Activated CD8-positive, alpha-beta T cell treated with anti-CD3 and anti-CD28 coated beads for 36 hours (primary cell): ENCODE measurements around the gene ANKS1B. TPM values are rescaled to one million over a fixed set of nuclear protein-coding genes. Genes with fewer than 3 reads are reported as not detected.

Source experiments
- ATAC-seq: fragments of 200-7000 bp; cut with Tn5 transposase; one replicate; pipeline ENCODE4 v1.10.0; 2021; ENCODE audit warnings: mild to moderate bottlenecking, moderate library complexity
- CTCF ChIA-PET: fragments of 350-600 bp; sonication (Branson Sonifier 250); formaldehyde crosslinking; loops from one replicate; lab custom pipeline; 2021; ENCODE audit warnings: antibody characterized with exemption; lab: Charles Lee
- POLR2A ChIA-PET: fragments of 350-600 bp; sonication (Branson Sonifier 250); formaldehyde crosslinking; loops from one replicate; lab custom pipeline; 2021; ENCODE audit warnings: antibody characterized with exemption; lab: Charles Lee
- DNase-seq: peaks from one replicate; pipeline ENCODE4 v3.0.0-alpha.2; 2020
- H3K27ac Mint-ChIP-seq: one replicate; pipeline ENCODE4 v1.8.0; 2021; ENCODE audit warnings: mild to moderate bottlenecking, mixed read lengths
- H3K27me3 Mint-ChIP-seq: one replicate; pipeline ENCODE4 v1.8.0; 2021; ENCODE audit warnings: mixed read lengths
- H3K36me3 Mint-ChIP-seq: one replicate; pipeline ENCODE4 v1.8.0; 2021; ENCODE audit warnings: low read depth, mixed read lengths
- H3K4me1 Mint-ChIP-seq: one replicate; pipeline ENCODE4 v1.8.0; 2021; ENCODE audit warnings: low read depth, mixed read lengths
- H3K4me3 Mint-ChIP-seq: one replicate; pipeline ENCODE4 v1.8.0; 2021; ENCODE audit warnings: mild to moderate bottlenecking, moderate library complexity, mixed read lengths
- H3K9me3 Mint-ChIP-seq: one replicate; pipeline ENCODE4 v1.8.0; 2021; ENCODE audit warnings: mixed read lengths
- intact Hi-C: fragments of 100-400 bp; cut with micrococcal nuclease; formaldehyde crosslinking; loops from one replicate; pipeline ENCODE4 v1.10.0; 2022
- total RNA-seq, 2 experiments: library from RNA; stranded (reverse); gene quantifications; one replicate each; pipeline ENCODE4 v1.2.3, GENCODE V29; 2021
- TF ChIP-seq, protein P1 (sequence below): fragments of 200-600 bp; IDR thresholded peaks from one replicate; pipeline ENCODE4 v1.8.0; 2022; ENCODE audit warnings: antibody characterized with exemption, mild to moderate bottlenecking

ANKS1B gene
- total RNA-seq, 2 experiments from 2014 or later = 0.54 TPM; not detected in 1

DNA sequence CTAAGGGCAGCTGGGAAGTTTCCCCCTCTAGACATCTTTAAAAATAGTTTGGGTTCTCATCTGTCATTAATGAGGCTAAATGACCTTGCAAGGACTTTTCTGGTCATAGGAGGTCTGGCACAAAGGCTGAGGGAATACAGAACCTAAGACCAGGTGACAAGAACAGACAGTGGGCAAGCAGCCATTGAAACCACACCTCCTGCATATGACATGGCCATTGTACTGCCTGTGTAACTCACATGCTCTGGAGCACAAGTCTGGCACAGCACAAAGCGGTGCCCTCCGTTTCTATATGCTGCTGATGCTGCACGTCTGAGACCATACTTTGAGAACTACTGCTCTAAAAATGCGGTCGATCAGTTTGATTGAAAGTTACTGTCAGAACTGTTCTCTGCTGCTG is 1196.3 kb downstream of the ANKS1B start:
- no peaks in the 10 kb centered on the region for H3K36me3 Mint-ChIP-seq
- POLR2A ChIA-PET = no interaction called here
- DNase-seq (no peak), ATAC-seq (no peak)
- intact Hi-C loops = no loop called here
- peaks cover 6% of the 10 kb centered on the region for H3K27me3 Mint-ChIP-seq
- CTCF ChIA-PET = no interaction called here
- TF ChIP-seq, protein P1, sequence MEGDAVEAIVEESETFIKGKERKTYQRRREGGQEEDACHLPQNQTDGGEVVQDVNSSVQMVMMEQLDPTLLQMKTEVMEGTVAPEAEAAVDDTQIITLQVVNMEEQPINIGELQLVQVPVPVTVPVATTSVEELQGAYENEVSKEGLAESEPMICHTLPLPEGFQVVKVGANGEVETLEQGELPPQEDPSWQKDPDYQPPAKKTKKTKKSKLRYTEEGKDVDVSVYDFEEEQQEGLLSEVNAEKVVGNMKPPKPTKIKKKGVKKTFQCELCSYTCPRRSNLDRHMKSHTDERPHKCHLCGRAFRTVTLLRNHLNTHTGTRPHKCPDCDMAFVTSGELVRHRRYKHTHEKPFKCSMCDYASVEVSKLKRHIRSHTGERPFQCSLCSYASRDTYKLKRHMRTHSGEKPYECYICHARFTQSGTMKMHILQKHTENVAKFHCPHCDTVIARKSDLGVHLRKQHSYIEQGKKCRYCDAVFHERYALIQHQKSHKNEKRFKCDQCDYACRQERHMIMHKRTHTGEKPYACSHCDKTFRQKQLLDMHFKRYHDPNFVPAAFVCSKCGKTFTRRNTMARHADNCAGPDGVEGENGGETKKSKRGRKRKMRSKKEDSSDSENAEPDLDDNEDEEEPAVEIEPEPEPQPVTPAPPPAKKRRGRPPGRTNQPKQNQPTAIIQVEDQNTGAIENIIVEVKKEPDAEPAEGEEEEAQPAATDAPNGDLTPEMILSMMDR = no peak
- H3K4me3 Mint-ChIP-seq = no peak overlapping the region
- H3K9me3 Mint-ChIP-seq = no peaks in the 10 kb centered on the region
- no peak overlapping the region for H3K27ac Mint-ChIP-seq
- no peaks in the 10 kb centered on the region for H3K4me1 Mint-ChIP-seq

DNA sequence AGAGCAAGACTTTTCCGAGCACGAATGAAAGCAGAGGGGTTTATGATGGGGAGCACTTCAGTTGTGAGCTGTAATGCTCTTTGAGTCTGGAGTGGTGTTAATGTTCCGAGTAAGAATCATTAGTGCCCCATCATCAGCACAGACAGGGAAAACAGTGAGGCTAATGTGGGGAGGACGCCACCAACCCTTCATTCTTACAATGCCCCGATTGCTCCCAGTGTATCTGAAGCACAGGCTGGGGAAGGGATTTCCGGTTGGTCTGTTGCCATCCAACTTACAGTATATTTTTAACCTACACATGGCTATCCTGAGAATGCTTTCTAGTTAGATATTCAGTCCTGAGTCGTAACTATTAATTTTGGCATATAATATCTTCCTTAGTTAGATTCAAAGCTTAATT is 1198.1 kb downstream of the ANKS1B start:
- peaks cover 6% of the 10 kb centered on the region for H3K27me3 Mint-ChIP-seq
- H3K9me3 Mint-ChIP-seq = no peaks in the 10 kb centered on the region
- intact Hi-C loops = no loop called here
- no peak for ATAC-seq
- no peaks in the 10 kb centered on the region for H3K4me1 Mint-ChIP-seq
- ChIA-PET CTCF (interaction anchor here (1.0 kb wide), 1 partner anchor 136 kb away, joined by 3 read pairs; no protein-coding TSS in a partner anchor), POLR2A (no interaction called here)
- TF ChIP-seq, protein P1 = no peak
- no peak overlapping the region for H3K27ac Mint-ChIP-seq
- no peak overlapping the region for H3K4me3 Mint-ChIP-seq
- H3K36me3 Mint-ChIP-seq = no peaks in the 10 kb centered on the region
- DNase-seq = no peak

DNA sequence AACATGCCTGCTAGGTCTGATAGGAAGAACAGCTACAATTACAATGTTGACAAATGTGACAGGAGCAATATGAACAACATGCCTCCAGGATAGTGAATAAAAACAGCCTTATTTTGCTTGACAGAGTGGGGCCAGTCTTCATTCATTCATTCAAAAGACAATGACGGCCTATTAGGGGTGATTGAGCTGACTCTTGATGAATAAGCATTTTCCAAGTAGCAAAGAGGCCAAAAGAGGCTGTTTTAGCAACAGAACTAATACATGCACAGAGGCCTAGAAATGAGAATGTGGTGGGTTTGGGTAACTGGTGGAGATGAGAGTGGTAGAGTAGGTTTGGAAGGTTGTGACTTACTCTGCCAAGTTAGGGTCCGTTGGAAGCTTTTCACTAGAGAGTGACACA is 1201.3 kb downstream of the ANKS1B start:
- no peaks in the 10 kb centered on the region for H3K4me1 Mint-ChIP-seq
- no peak overlapping the region for H3K4me3 Mint-ChIP-seq
- ATAC-seq (no peak), DNase-seq (no peak)
- H3K36me3 Mint-ChIP-seq = no peaks in the 10 kb centered on the region
- intact Hi-C loops = no loop called here
- ChIA-PET POLR2A (no interaction called here), CTCF (no interaction called here)
- peaks cover 7% of the 10 kb centered on the region for H3K27me3 Mint-ChIP-seq
- no peaks in the 10 kb centered on the region for H3K9me3 Mint-ChIP-seq
- H3K27ac Mint-ChIP-seq = no peak overlapping the region
- TF ChIP-seq, protein P1 = no peak

DNA sequence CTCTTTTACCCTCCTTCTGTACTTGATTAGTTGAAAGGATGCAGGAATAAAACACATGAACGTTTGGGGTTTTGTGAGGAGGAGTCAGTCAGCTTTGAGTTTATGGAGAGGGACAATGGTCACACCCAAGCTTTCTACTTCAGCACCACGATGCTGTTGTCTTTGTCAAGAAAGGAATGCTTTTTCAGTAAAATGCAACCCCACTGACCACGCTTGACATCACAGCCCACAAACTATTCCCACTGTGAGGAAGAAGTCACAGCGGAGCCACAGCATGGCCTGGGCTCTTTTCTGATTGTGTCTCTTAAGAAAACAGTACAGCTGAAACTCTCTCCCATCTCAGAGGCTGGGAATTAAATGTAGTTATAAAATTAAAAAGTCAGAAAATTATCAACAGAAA is 1204.5 kb downstream of the ANKS1B start:
- Mint-ChIP-seq H3K4me3 (no peak overlapping the region), H3K27ac (no peak overlapping the region), H3K4me1 (no peaks in the 10 kb centered on the region), H3K9me3 (no peaks in the 10 kb centered on the region), H3K36me3 (no peaks in the 10 kb centered on the region), H3K27me3 (peaks cover 3% of the 10 kb centered on the region)
- CTCF ChIA-PET = no interaction called here
- TF ChIP-seq, protein P1 = no peak
- POLR2A ChIA-PET = no interaction called here
- intact Hi-C loops = no loop called here
- DNase-seq (no peak), ATAC-seq (no peak)

DNA sequence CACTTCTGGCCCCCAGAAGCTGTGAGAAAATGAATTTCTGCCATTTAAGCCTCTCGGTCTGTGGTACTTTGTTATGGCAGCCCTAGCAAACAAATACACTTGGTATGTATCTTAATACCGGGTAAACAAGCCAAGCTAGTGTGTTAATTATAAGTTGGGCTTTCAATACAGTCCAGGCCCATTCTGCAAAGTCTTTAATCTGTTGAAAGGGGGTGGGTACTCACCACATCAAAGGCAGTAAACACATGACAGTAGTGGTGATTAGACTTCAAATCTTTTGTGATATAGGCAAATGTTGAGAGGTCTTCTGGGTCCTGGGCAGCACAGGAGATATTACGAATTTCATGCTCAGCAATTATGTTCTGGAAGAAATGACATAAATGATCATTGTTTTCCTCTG is 1211.9 kb downstream of the ANKS1B start:
- Mint-ChIP-seq H3K4me3 (no peak overlapping the region), H3K9me3 (peaks cover 3% of the 10 kb centered on the region), H3K27ac (no peak overlapping the region), H3K36me3 (no peaks in the 10 kb centered on the region), H3K4me1 (peaks cover 3% of the 10 kb centered on the region), H3K27me3 (no peaks in the 10 kb centered on the region)
- ChIA-PET POLR2A (no interaction called here), CTCF (no interaction called here)
- intact Hi-C loops = no loop called here
- no peak for DNase-seq
- TF ChIP-seq, protein P1 = no peak
- ATAC-seq = no peak
